Epithelial cell of esophagus (primary cell): ENCODE data around the gene ZNF688.

Experiments
- DNase-seq: peaks from one replicate; pipeline ENCODE4 v3.0.0; 2010; ENCODE audit warnings: low read depth
- H3K4me3 ChIP-seq: 2 replicates; pipeline ENCODE4 v1.5.1; 2011; ENCODE audit warnings: mild to moderate bottlenecking, low read length, control low read depth
- TF ChIP-seq, protein P1 (sequence below): IDR thresholded peaks from 2 replicates; pipeline ENCODE4 v1.5.1; 2011; ENCODE audit warnings: low read depth, mild to moderate bottlenecking, low read length, control low read depth, inconsistent platforms; ENCODE audit not compliant: insufficient read depth; ENCODE audit errors: missing control alignments

The ZNF688 gene

DNA sequence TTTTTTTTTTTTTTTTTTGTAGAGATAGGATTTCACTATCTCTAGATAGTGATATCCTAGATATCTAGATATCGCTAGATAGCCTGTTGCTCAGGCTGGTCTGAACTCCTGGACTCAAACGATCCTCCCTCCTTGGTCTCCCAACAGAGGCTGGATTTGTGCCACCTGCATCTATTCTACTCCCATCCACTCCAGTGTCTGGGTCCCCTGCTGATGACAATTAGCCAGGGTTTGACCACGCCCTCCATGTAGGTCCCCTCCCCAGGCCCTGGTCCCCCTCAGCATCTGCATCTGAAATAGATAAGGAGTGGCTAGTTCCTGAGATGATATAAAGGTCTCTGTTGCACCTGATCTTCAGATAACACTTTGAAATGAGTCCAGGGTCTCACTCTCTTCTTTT lies 2.2 kb downstream of the ZNF688 start:
- TF ChIP-seq, protein P1, sequence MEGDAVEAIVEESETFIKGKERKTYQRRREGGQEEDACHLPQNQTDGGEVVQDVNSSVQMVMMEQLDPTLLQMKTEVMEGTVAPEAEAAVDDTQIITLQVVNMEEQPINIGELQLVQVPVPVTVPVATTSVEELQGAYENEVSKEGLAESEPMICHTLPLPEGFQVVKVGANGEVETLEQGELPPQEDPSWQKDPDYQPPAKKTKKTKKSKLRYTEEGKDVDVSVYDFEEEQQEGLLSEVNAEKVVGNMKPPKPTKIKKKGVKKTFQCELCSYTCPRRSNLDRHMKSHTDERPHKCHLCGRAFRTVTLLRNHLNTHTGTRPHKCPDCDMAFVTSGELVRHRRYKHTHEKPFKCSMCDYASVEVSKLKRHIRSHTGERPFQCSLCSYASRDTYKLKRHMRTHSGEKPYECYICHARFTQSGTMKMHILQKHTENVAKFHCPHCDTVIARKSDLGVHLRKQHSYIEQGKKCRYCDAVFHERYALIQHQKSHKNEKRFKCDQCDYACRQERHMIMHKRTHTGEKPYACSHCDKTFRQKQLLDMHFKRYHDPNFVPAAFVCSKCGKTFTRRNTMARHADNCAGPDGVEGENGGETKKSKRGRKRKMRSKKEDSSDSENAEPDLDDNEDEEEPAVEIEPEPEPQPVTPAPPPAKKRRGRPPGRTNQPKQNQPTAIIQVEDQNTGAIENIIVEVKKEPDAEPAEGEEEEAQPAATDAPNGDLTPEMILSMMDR: no peak
- no peak overlapping the region for H3K4me3 ChIP-seq
- no peak for DNase-seq

DNA sequence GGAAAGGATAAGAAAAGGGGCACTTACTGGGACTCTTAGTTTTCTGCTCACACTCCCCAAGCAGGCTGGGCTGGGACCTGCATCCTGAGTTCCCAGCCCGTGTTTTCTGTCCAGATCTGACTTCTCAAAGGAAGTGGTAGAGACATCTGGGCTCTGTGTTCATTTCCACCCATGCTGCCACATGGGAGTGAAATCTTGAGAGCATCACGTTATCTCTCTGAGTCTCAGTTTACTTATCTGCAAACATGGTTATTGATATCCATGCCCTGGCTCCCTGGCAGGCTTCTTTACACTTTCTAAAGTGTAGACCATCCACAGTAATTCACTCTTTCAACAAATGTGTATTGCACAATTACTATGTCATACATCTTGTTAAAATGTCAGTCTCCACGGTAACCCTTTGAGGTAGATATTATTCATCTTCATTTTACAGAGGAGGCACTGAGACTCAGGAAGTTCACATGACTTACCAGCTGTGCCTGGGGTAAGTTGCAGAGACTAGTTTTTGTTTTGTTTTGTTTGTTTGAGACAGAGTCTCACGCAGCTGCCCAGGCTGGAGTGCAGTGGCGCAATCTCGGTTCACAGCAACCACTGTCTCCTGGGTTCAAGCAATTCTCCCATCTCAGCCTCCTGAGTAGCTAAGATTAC lies 3.4 kb downstream of the ZNF688 start:
- TF ChIP-seq, protein P1: no peak
- peak; percentile 96 for DNase-seq
- no peak overlapping the region for H3K4me3 ChIP-seq

DNA sequence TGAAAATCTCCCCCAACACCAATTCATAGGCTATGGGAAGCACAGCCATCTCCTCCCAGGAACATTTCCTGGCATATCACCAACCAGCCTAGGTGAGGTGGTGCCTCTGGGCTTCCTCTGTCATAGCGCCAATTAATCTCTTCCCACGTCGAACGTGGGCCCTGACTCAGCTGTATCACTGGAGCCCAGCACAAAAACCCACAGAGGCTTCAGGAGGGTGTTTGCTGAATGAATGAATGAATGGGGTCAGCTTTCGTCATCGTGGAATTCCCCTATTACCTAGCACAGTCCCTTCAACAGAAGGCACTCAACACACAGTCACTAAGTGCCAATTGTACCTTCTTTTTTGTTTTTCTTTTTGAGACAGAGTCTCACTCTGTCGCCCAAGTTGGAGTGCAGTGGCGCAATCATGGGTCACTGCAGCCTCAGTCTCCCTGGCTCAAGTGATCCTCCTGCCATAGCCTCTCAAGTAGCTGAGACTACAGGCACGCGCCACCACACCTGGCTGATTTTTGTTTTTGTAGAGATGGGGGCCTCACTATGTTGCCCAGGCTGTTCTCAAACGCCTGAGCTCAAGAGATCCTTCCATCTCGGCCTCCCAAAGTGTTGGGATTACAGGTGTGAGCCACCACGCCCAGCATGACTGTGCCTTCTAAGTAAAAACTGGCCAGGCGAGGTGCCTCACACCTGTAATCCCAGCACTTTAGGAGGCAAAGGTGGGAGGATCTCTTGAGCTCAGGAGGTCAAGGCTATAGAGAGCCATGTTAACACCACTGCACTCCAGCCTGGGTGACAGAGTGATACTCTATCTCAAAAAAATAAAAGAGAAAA lies 4.1 kb downstream of the ZNF688 start:
- TF ChIP-seq, protein P1: no peak
- H3K4me3 ChIP-seq: no peak overlapping the region
- DNase-seq: peak; percentile 92

DNA sequence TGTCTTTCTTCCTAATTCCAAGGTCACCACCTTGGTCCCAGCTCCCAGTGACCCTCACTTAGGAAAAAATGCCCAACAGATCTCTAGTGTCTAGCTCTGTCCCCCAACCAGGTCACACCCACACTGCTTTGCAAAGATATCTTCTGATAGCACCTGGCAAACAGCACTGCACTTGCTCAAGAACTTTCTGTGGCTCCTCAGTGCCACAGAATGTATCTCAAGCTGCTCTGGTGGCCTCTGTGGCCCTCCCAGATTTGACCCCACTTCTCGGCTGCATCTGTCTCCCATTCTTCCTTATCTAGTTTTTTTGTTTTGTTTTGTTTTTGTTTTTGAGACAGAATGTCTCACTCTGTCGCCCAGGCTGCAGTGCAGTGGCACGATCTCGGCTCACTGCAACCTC lies 5.0 kb downstream of the ZNF688 start:
- TF ChIP-seq, protein P1: no peak
- no peak for DNase-seq
- H3K4me3 ChIP-seq: no peak overlapping the region

DNA sequence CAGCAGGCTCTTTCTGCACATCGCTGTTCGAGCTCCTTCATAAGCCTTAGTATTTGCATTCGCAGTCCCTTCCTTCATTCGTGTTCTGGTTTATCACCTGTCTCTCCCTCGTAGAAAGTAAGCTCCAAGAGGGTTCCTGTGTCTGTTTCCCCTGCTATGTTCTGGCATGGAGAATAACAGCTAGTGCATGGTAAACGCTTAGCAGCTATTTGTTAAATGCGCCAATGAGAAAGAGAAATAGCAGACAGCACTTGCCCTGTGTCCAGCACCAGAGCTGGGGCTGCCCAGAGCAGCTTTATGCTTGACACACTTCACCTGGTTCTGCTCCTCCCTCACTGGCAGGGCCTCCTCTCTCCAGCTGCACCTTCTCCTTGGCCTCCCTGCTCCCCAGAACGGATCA lies 5.5 kb downstream of the ZNF688 start:
- no peak for DNase-seq
- TF ChIP-seq, protein P1: no peak
- H3K4me3 ChIP-seq: no peak overlapping the region

DNA sequence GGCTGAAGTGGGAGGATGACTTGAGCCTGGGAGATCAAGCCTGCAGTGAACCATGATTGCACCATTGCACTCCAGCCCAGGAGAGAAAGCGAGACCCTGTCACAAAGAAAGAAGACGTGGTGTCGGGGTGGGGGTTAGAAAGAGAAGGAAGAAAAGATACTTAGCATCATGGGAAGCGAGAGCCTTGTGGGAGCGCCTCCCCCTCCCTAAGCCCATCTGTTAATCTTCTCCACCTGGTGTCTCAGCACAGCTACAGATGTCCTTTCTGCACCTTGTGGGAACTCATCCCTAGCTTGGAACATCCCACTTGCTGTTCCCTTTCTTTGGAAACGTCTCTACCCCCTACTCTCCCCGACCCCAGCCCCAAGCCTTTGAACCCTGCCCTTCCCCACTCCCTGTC lies 6.0 kb downstream of the ZNF688 start:
- DNase-seq: no peak
- TF ChIP-seq, protein P1: no peak
- H3K4me3 ChIP-seq: no peak overlapping the region
